ENCODE measurements around the gene OR8K1. TPM values are rescaled to one million over a fixed set of nuclear protein-coding genes. Genes with fewer than 3 reads are reported as not detected.

Gene OR8K1
- total and polyA plus RNA-seq, 4 donors: not detected

Other genes starting within 250 kb of the OR8K1 start
- not detected for gene OR8H2, start 242.4 kb upstream of the OR8K1 start, total RNA-seq
- not detected for gene OR8H2, start 242.4 kb upstream of the OR8K1 start, polyA plus RNA-seq
- not detected for gene OR8H3, start 223.7 kb upstream of the OR8K1 start, total RNA-seq
- not detected for gene OR8H3, start 223.7 kb upstream of the OR8K1 start, polyA plus RNA-seq
- gene OR8J3, start 205.8 kb upstream of the OR8K1 start, total RNA-seq: not detected
- not detected for gene OR8J3, start 205.8 kb upstream of the OR8K1 start, polyA plus RNA-seq
- gene OR8K5, start 185.7 kb upstream of the OR8K1 start, total RNA-seq: not detected
- gene OR8K5, start 185.7 kb upstream of the OR8K1 start, polyA plus RNA-seq: not detected
- gene OR5J2, start 169.4 kb upstream of the OR8K1 start, total RNA-seq: not detected
- not detected for gene OR5J2, start 169.4 kb upstream of the OR8K1 start, polyA plus RNA-seq
- gene OR5T2, start 111.8 kb upstream of the OR8K1 start, total RNA-seq: not detected
- not detected for gene OR5T2, start 111.8 kb upstream of the OR8K1 start, polyA plus RNA-seq
- gene OR5T3, start 93.8 kb upstream of the OR8K1 start, total RNA-seq: not detected
- gene OR5T3, start 93.8 kb upstream of the OR8K1 start, polyA plus RNA-seq: not detected
- not detected for gene OR5T1, start 71.9 kb upstream of the OR8K1 start, total RNA-seq
- not detected for gene OR5T1, start 71.9 kb upstream of the OR8K1 start, polyA plus RNA-seq
- gene OR8H1, start 53.8 kb upstream of the OR8K1 start, total RNA-seq: not detected
- not detected for gene OR8H1, start 53.8 kb upstream of the OR8K1 start, polyA plus RNA-seq
- gene OR8K3, start 30.9 kb upstream of the OR8K1 start, total RNA-seq: not detected
- not detected for gene OR8K3, start 30.9 kb upstream of the OR8K1 start, polyA plus RNA-seq
- gene OR8J1, start 8.3 kb downstream of the OR8K1 start, total RNA-seq: not detected
- not detected for gene OR8J1, start 8.3 kb downstream of the OR8K1 start, polyA plus RNA-seq
- not detected for gene OR8U1, start 29.6 kb downstream of the OR8K1 start, total RNA-seq
- gene OR8U1, start 29.6 kb downstream of the OR8K1 start, polyA plus RNA-seq: not detected
- gene OR5AL1, start 66.7 kb downstream of the OR8K1 start, total RNA-seq: not detected
- gene OR5AL1, start 66.7 kb downstream of the OR8K1 start, polyA plus RNA-seq: not detected
- not detected for gene OR5M3, start 127.3 kb downstream of the OR8K1 start, total RNA-seq
- not detected for gene OR5M3, start 127.3 kb downstream of the OR8K1 start, polyA plus RNA-seq
- not detected for gene OR5M8, start 145.3 kb downstream of the OR8K1 start, total RNA-seq
- gene OR5M8, start 145.3 kb downstream of the OR8K1 start, polyA plus RNA-seq: not detected
- not detected for gene OR5M11, start 197.2 kb downstream of the OR8K1 start, total RNA-seq
- not detected for gene OR5M11, start 197.2 kb downstream of the OR8K1 start, polyA plus RNA-seq
- not detected for gene OR5M10, start 231.7 kb downstream of the OR8K1 start, total RNA-seq
- gene OR5M10, start 231.7 kb downstream of the OR8K1 start, polyA plus RNA-seq: not detected